SHP77 (cell line): Measurements from ENCODE around the gene MINDY2.
"Not testable (repeated sequence)": the region's sequence is repeated elsewhere in the genome, so short reads cannot be mapped to it uniquely, and the experiment has no call there.

Experiments
- DNase-seq, 2 experiments: peaks; one replicate each; lab custom pipeline; 2025; lab: John Stamatoyannopoulos, UW

The MINDY2 gene

GRCh38 chr15:58755350-58755749, 15.8 kb upstream of the MINDY2 start:
- no peak for DNase-seq

- peak in 1 of 2 experiments; percentile 14 for DNase-seq
Measured at GRCh38 chr15:58755956-58756355, 15.1 kb upstream of the MINDY2 start.

- DNase-seq = no peak
Measured at GRCh38 chr15:58758141-58758540, 13.0 kb upstream of the MINDY2 start.

GRCh38 chr15:58760385-58761009, 10.6 kb upstream of the MINDY2 start:
- no peak for DNase-seq

GRCh38 chr15:58761010-58761388, 10.1 kb upstream of the MINDY2 start:
- no peak for DNase-seq

GRCh38 chr15:58762285-58762684, 8.8 kb upstream of the MINDY2 start:
- no peak for DNase-seq

GRCh38 chr15:58762731-58763130, 8.4 kb upstream of the MINDY2 start:
- DNase-seq = no peak

- no peak for DNase-seq
Measured at GRCh38 chr15:58764468-58764867, 6.6 kb upstream of the MINDY2 start.

- no peak for DNase-seq
Measured at GRCh38 chr15:58766290-58766689, 4.8 kb upstream of the MINDY2 start.

- DNase-seq = not testable (repeated sequence)
Measured at GRCh38 chr15:58768601-58769004, 2.5 kb upstream of the MINDY2 start.

GRCh38 chr15:58770519-58770856, 614 bp upstream of the MINDY2 start:
- peak; percentile 59 to 64 for DNase-seq

- peak in 1 of 2 experiments; percentile 23 for DNase-seq
Measured at GRCh38 chr15:58771621-58772250, 634 bp downstream of the MINDY2 start.

- no peak for DNase-seq
Measured at GRCh38 chr15:58773024-58773423, 1.9 kb downstream of the MINDY2 start.

- DNase-seq = no peak
Measured at GRCh38 chr15:58775402-58775801, 4.3 kb downstream of the MINDY2 start.

- DNase-seq = no peak
Measured at GRCh38 chr15:58777107-58777506, 6.0 kb downstream of the MINDY2 start.

- no peak for DNase-seq
Measured at GRCh38 chr15:58779554-58779953, 8.5 kb downstream of the MINDY2 start.

GRCh38 chr15:58785355-58785754, 14.3 kb downstream of the MINDY2 start:
- no peak for DNase-seq

- DNase-seq = no peak
Measured at GRCh38 chr15:58788056-58788710, 17.1 kb downstream of the MINDY2 start.

- DNase-seq = no peak
Measured at GRCh38 chr15:58793862-58794261, 22.8 kb downstream of the MINDY2 start.

GRCh38 chr15:58795825-58796224, 24.7 kb downstream of the MINDY2 start:
- no peak for DNase-seq

- DNase-seq = no peak
Measured at GRCh38 chr15:58797505-58797904, 26.4 kb downstream of the MINDY2 start.

GRCh38 chr15:58805095-58805494, 34.0 kb downstream of the MINDY2 start:
- no peak for DNase-seq

GRCh38 chr15:58823267-58823666, 52.2 kb downstream of the MINDY2 start:
- not testable (repeated sequence) for DNase-seq

GRCh38 chr15:58830556-58830955, 59.5 kb downstream of the MINDY2 start:
- no peak for DNase-seq
